Activated T-cell treated with anti-CD3 and anti-CD28 coated beads, Interleukin-2, amount 50 U/mL, for 4 hours (primary cell): ENCODE results near the gene DNAJC22. TPM values are rescaled to one million over a fixed set of nuclear protein-coding genes. Genes with fewer than 3 reads are reported as not detected.

Experiments
- total RNA-seq, 3 donors: library from RNA; stranded (reverse); gene quantifications; one replicate each; pipeline ENCODE4 v1.2.1, GENCODE V29; 2021

Gene DNAJC22
- total RNA-seq, 3 donors from 2014 or later = 0.11 TPM; not detected in 2

Other genes with a start within 250 kb of the DNAJC22 start
- 10 to 100 TPM; 27.5 to 35.5 (median 28.8) TPM for gene LMBR1L, start 236.0 kb upstream of the DNAJC22 start, total RNA-seq
- 1,000 to 10,000 TPM; 2,095 to 2,519 (median 2,182) TPM for gene TUBA1B, start 215.5 kb upstream of the DNAJC22 start, total RNA-seq
- 10 to 100 TPM; 23.5 to 37.0 (median 24.7) TPM for gene TUBA1A, start 157.8 kb upstream of the DNAJC22 start, total RNA-seq
- gene TUBA1C, start 81.8 kb upstream of the DNAJC22 start, total RNA-seq = 100 to 1,000 TPM; 529 to 597 (median 572) TPM
- not detected for gene PRPH, start 51.7 kb upstream of the DNAJC22 start, total RNA-seq
- gene TROAP, start 23.6 kb upstream of the DNAJC22 start, total RNA-seq = 10 to 100 TPM; 11.6 to 16.8 (median 13.7) TPM
- not detected for gene C1QL4, start 9.7 kb upstream of the DNAJC22 start, total RNA-seq
- gene SPATS2, start 20.6 kb downstream of the DNAJC22 start, total RNA-seq = 1 to 10 TPM; 6.9 to 7.2 (median 7.0) TPM
- 1 to 10 TPM; 1.6 to 4.0 (median 3.3) TPM for gene KCNH3, start 192.1 kb downstream of the DNAJC22 start, total RNA-seq
- 10 to 100 TPM; 83.9 to 98.7 (median 92.1) TPM for gene MCRS1, start 221.3 kb downstream of the DNAJC22 start, total RNA-seq